Endothelial cell of umbilical vein (primary cell): ENCODE results near the gene ATXN1. TPM values are rescaled to one million over a fixed set of nuclear protein-coding genes. Genes with fewer than 3 reads are reported as not detected.

Source experiments
- BruUV-seq: library from RNA; stranded (reverse); fragments of 400-500 nt; replicated peaks from 2 replicates; lab custom pipeline; 2021; lab: Mats Ljungman, UMichigan
- CTCF ChIA-PET: fragments of 300-600, 350-600 bp; sonication (Branson Sonifier 250); formaldehyde crosslinking; loops from one replicate; lab custom pipeline; 2021; ENCODE audit warnings: antibody characterized with exemption, inconsistent platforms; lab: Charles Lee
- POLR2A ChIA-PET: fragments of 300-600, 350-600 bp; sonication (Branson Sonifier 250); formaldehyde crosslinking; loops from one replicate; lab custom pipeline; 2021; ENCODE audit warnings: antibody characterized with exemption, inconsistent platforms; lab: Charles Lee
- DNase-seq: peaks from one replicate; pipeline ENCODE4 v3.0.0-alpha.2; 2011; ENCODE audit warnings: low read depth, low spot score
- FAIRE-seq: peaks from 2 replicates; lab custom pipeline; 2011; peaks lifted over from hg19 to GRCh38; lab: Jason Lieb, UNC
- H2AFZ ChIP-seq: 2 replicates; pipeline ENCODE4 v1.6.0; 2012; ENCODE audit warnings: low read depth, low read length, control low read depth, inconsistent platforms
- H3K27ac ChIP-seq: 2 replicates; pipeline ENCODE4 v1.5.1; 2011; ENCODE audit warnings: low read depth, mild to moderate bottlenecking, control low read depth, low read length, moderate library complexity; ENCODE audit not compliant: insufficient read depth
- H3K27me3 ChIP-seq, 2 experiments: 2 replicates each; pipeline versions ENCODE4 v1.6.0 to v1.6.1; 2011; ENCODE audit warnings: low read length in 2 of 2, mixed read lengths in 1 of 2; ENCODE audit not compliant: control insufficient read depth in 2 of 2, insufficient read depth in 2 of 2
- H3K36me3 ChIP-seq, 2 experiments: 2 replicates in 1 of 2; 3 replicates in 1 of 2; pipeline ENCODE4 v1.5.1; 2011; ENCODE audit warnings: low read length in 2 of 2, mild to moderate bottlenecking in 1 of 2, moderate library complexity in 1 of 2; ENCODE audit not compliant: control insufficient read depth in 2 of 2, insufficient read depth in 2 of 2; ENCODE audit errors: extremely low read depth in 1 of 2
- H3K4me1 ChIP-seq: 3 replicates; pipeline ENCODE4 v1.5.1; 2011; ENCODE audit warnings: mild to moderate bottlenecking, low read length; ENCODE audit not compliant: control insufficient read depth, insufficient read depth; ENCODE audit errors: extremely low read depth
- H3K4me2 ChIP-seq: 2 replicates; pipeline ENCODE4 v1.6.1; 2011; ENCODE audit warnings: low read length, control low read depth, mixed read lengths; ENCODE audit not compliant: insufficient read depth
- H3K4me3 ChIP-seq, 3 experiments: fragments of 200-600 bp in 1 of 3; sonication (generic), shearing (Covaris generic) in 1 of 3; replicated peaks in 1 of 3; 2 replicates each; pipeline ENCODE4 v1.5.1; 2011 to 2016; ENCODE audit warnings: control low read depth in 3 of 3, low read length in 3 of 3, mild to moderate bottlenecking in 2 of 3, inconsistent platforms in 1 of 3, low read depth in 1 of 3, moderate library complexity in 1 of 3; ENCODE audit not compliant: insufficient read depth in 1 of 3
- H3K79me2 ChIP-seq: 2 replicates; pipeline ENCODE4 v1.6.0; 2012; ENCODE audit warnings: low read length, inconsistent platforms; ENCODE audit not compliant: control insufficient read depth, insufficient read depth
- H3K9ac ChIP-seq: replicated peaks from 2 replicates; pipeline ENCODE3; 2011; ENCODE audit warnings: low read length, control low read depth; ENCODE audit not compliant: insufficient read depth; ENCODE audit errors: extremely low read depth
- H3K9me1 ChIP-seq: replicated peaks from 3 replicates; pipeline ENCODE4 v1.6.0; 2011; ENCODE audit warnings: mild to moderate bottlenecking, low read length; ENCODE audit not compliant: control insufficient read depth, insufficient read depth; ENCODE audit errors: extremely low read depth
- H3K9me3 ChIP-seq: replicated peaks from 2 replicates; pipeline ENCODE4 v1.5.1; 2012; ENCODE audit warnings: low read length, inconsistent platforms; ENCODE audit not compliant: control insufficient read depth, insufficient read depth
- H4K20me1 ChIP-seq: replicated peaks from 2 replicates; pipeline ENCODE3; 2011; ENCODE audit warnings: mild to moderate bottlenecking, low read length; ENCODE audit not compliant: control insufficient read depth, insufficient read depth; ENCODE audit errors: extremely low read depth
- EZH2 ChIP-seq: IDR thresholded peaks from 2 replicates; pipeline ENCODE4 v1.6.1; 2012; ENCODE audit warnings: borderline replicate concordance, low read depth, mild to moderate bottlenecking, moderate library complexity, low read length, inconsistent platforms; ENCODE audit not compliant: severe bottlenecking
- FOS ChIP-seq: IDR thresholded peaks from 2 replicates; pipeline ENCODE4 v1.6.1; 2011; ENCODE audit warnings: mild to moderate bottlenecking, low read length, moderate library complexity, borderline replicate concordance; ENCODE audit not compliant: insufficient read depth
- GATA2 ChIP-seq: IDR thresholded peaks from 2 replicates; pipeline ENCODE4 v1.7.0; 2011; ENCODE audit warnings: low read depth, mild to moderate bottlenecking, moderate library complexity, mixed read lengths, low read length; ENCODE audit not compliant: insufficient read length, insufficient read depth
- JUN ChIP-seq: IDR thresholded peaks from 2 replicates; pipeline ENCODE4 v1.6.1; 2011; ENCODE audit warnings: borderline replicate concordance, low read depth; ENCODE audit not compliant: insufficient read length, insufficient read depth
- POLR2AphosphoS5 ChIP-seq: IDR thresholded peaks from 2 replicates; pipeline ENCODE4 v1.6.1; 2012; ENCODE audit warnings: low read depth, mild to moderate bottlenecking, control low read depth, low read length, moderate library complexity; ENCODE audit not compliant: insufficient read depth
- dilution Hi-C: fragments of 300-500 bp; cut with MboI; formaldehyde crosslinking; loops from one replicate; pipeline ENCODE4 v1.15.0; 2019; ENCODE audit warnings: low sequenced_read_pairs; ENCODE audit not compliant: extremely low pct_ligation_motif_present
- intact Hi-C: fragments of 100-400 bp; cut with micrococcal nuclease; formaldehyde crosslinking; loops from one replicate; pipeline ENCODE4 v1.10.0; 2022
- polyA plus RNA-seq, 4 experiments: library from polyadenylated mRNA; depleted of rRNA in 3 of 4; stranded (reverse) in 3 of 4; unstranded in 1 of 4; fragments of >200 nt; gene quantifications; 2 replicates each; pipeline versions ENCODE4 v1.2.1 to v1.2.3, GENCODE V29; 2011 to 2012; ENCODE audit warnings: missing spikeins in 1 of 4
- total RNA-seq: library from RNA; stranded (reverse); gene quantifications from 2 replicates; pipeline ENCODE4 v1.2.3, GENCODE V29; 2021
- TF ChIP-seq, protein P1 (sequence below): IDR thresholded peaks from 2 replicates; pipeline ENCODE4 v1.6.1; 2011; ENCODE audit not compliant: insufficient read depth, insufficient read length

The ATXN1 gene
- total and polyA plus RNA-seq, 2 donors (not counting 3 experiments of a cell fraction or from before 2014, with no cell fraction given) = 16.4 to 33.0 TPM

DNA sequence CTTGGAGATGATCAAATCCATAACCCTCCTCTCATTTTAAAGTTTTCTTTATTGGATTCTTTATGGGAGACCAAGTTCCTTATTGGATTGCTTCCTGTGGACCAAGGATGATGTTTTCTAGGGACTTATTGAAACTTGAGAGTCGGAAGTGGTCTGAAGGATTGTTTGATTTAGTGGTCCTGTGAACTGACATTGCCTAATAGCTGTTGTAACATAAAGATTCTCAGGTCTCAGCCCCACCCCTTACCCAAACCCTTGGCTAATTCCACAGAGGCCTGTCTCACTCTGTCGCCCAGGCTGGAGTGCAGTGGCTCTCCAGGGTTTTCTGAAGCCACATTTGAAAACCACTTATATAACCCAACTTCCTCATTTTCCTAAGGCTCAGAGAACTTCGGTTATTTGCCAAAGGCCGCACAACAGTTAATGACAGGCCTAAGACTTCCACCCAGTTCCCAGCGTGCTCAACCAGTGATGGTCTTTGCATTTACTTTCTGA, 77.0 kb downstream of the ATXN1 start:
- H4K20me1 ChIP-seq = no peaks in the 10 kb centered on the region
- H3K9me1 ChIP-seq = no peaks in the 10 kb centered on the region
- H3K27me3 ChIP-seq = no peaks in the 10 kb centered on the region
- H3K4me1 ChIP-seq = peaks cover 24% of the 10 kb centered on the region
- CTCF ChIA-PET = interaction anchor here (4.1 kb wide), 1 partner anchor 78 kb away, joined by 22 read pairs; the partner anchor contains the start of gene ATXN1
- H3K9ac ChIP-seq = no peak overlapping the region
- DNase-seq = no peak
- no peak for FAIRE-seq
- no peak overlapping the region for H3K27ac ChIP-seq
- no peaks in the 10 kb centered on the region for H3K9me3 ChIP-seq
- no peak overlapping the region for H3K4me3 ChIP-seq
- BruUV-seq = no TSS peak
- intact Hi-C loops (no loop called here), dilution Hi-C loops (no loop called here)
- POLR2A ChIA-PET = no interaction called here
- H3K36me3 ChIP-seq = no peaks in the 10 kb centered on the region
- no peaks in the 10 kb centered on the region for H3K79me2 ChIP-seq
- no peak overlapping the region for H2AFZ ChIP-seq
- no peak for TF ChIP-seq JUN
- TF ChIP-seq, protein P1, sequence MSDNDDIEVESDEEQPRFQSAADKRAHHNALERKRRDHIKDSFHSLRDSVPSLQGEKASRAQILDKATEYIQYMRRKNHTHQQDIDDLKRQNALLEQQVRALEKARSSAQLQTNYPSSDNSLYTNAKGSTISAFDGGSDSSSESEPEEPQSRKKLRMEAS = no peak
- no peak for TF ChIP-seq POLR2AphosphoS5
- H3K4me2 ChIP-seq = no peak overlapping the region

DNA sequence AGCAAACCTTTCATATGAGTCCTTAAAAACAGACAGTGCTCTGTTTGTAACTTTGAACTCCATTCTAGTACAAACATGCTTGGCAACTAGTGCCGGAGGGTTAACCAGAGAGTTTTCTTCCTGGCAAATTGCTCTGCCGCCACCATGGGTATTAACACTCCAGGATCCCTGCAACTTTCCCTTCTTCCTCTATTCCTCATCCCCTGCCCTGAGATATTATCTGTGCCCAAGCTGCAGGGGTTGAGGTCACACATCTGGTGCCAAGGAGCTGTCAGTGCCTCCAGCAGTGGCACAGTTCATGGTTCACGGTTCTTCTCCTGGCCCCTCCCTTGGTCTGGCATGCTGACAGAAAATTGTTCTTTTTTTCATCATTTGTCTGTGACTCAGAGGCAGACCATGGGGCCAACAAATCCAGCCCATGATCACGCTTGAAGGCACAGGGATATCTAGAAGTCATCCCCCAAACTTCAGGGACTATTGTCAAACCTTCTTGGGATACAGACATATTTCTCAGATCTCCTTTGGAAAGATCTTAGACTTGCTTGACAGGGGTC, 77.5 kb downstream of the ATXN1 start:
- H3K4me1 ChIP-seq = peaks cover 21% of the 10 kb centered on the region
- no peaks in the 10 kb centered on the region for H3K79me2 ChIP-seq
- H3K36me3 ChIP-seq = no peaks in the 10 kb centered on the region
- H2AFZ ChIP-seq = no peak overlapping the region
- FAIRE-seq (peak; percentile 80), DNase-seq (peak; percentile 77)
- intact Hi-C loops = no loop called here
- H4K20me1 ChIP-seq = no peaks in the 10 kb centered on the region
- H3K27ac ChIP-seq = no peak overlapping the region
- POLR2A ChIA-PET = no interaction called here
- dilution Hi-C loops = no loop called here
- H3K9ac ChIP-seq = no peak overlapping the region
- no peaks in the 10 kb centered on the region for H3K9me1 ChIP-seq
- TF ChIP-seq FOS (peak; percentile 36), EZH2 (no peak), GATA2 (peak; percentile 59), JUN (peak; percentile 12)
- no peak overlapping the region for H3K4me2 ChIP-seq
- H3K4me3 ChIP-seq = no peak overlapping the region
- no peaks in the 10 kb centered on the region for H3K9me3 ChIP-seq
- CTCF ChIA-PET = interaction anchor here (1.0 to 4.1 kb wide), 2 partner anchors 9 to 79 kb away, joined by 4 to 22 read pairs; partner anchors contain the start of gene ATXN1
- no TSS peak for BruUV-seq
- H3K27me3 ChIP-seq = no peaks in the 10 kb centered on the region
